Measurements from ENCODE around the gene RABL2A.
"Not testable (repeated sequence)": the region's sequence is repeated elsewhere in the genome, so short reads cannot be mapped to it uniquely, and the experiment has no call there.

RABL2A gene

GRCh38 chr2:113626616-113627330, at the start of gene RABL2A:
Gene RABL2A, plus strand, starts transcription at chr2:113627266. Its CDS starts 1,341 bp downstream, at chr2:113628607.
- DNase-seq, result peak; percentile 92

- DNase-seq, result not testable (repeated sequence)
Observed at GRCh38 chr2:113578508-113578907, 48.6 kb upstream of the RABL2A start.

GRCh38 chr2:113582473-113582872, 44.6 kb upstream of the RABL2A start:
- DNase-seq, result not testable (repeated sequence)

GRCh38 chr2:113583521-113584225, 43.4 kb upstream of the RABL2A start:
- DNase-seq, result peak; percentile 87

GRCh38 chr2:113584311-113585092, 42.6 kb upstream of the RABL2A start:
- peak; percentile 47 for DNase-seq

- DNase-seq, result peak; percentile 45
Observed at GRCh38 chr2:113587201-113587600, 39.9 kb upstream of the RABL2A start.

GRCh38 chr2:113589591-113589990, 37.5 kb upstream of the RABL2A start:
- not testable (repeated sequence) for DNase-seq

GRCh38 chr2:113591926-113592325, 35.1 kb upstream of the RABL2A start:
- not testable (repeated sequence) for DNase-seq

GRCh38 chr2:113593280-113593679, 33.8 kb upstream of the RABL2A start:
- not testable (repeated sequence) for DNase-seq

GRCh38 chr2:113595725-113596124, 31.3 kb upstream of the RABL2A start:
- not testable (repeated sequence) for DNase-seq

- not testable (repeated sequence) for DNase-seq
Observed at GRCh38 chr2:113597164-113597563, 29.9 kb upstream of the RABL2A start.

- not testable (repeated sequence) for DNase-seq
Observed at GRCh38 chr2:113597572-113597971, 29.5 kb upstream of the RABL2A start.

GRCh38 chr2:113598180-113598579, 28.9 kb upstream of the RABL2A start:
- DNase-seq, result not testable (repeated sequence)

- DNase-seq, result not testable (repeated sequence)
Observed at GRCh38 chr2:113598738-113599137, 28.3 kb upstream of the RABL2A start.

- not testable (repeated sequence) for DNase-seq
Observed at GRCh38 chr2:113599208-113599607, 27.9 kb upstream of the RABL2A start.

GRCh38 chr2:113602040-113602769, 24.9 kb upstream of the RABL2A start:
- peak; percentile 73 for DNase-seq

- DNase-seq, result no peak
Observed at GRCh38 chr2:113602869-113603466, 24.1 kb upstream of the RABL2A start.

GRCh38 chr2:113603467-113604084, 23.5 kb upstream of the RABL2A start:
- peak; percentile 85 for DNase-seq

GRCh38 chr2:113604085-113604477, 23.0 kb upstream of the RABL2A start:
- DNase-seq, result peak; percentile 92

GRCh38 chr2:113604661-113605060, 22.4 kb upstream of the RABL2A start:
- DNase-seq, result not testable (repeated sequence)

GRCh38 chr2:113606036-113606435, 21.0 kb upstream of the RABL2A start:
- DNase-seq, result not testable (repeated sequence)

GRCh38 chr2:113609822-113610221, 17.2 kb upstream of the RABL2A start:
- DNase-seq, result not testable (repeated sequence)

All from activated CD4-positive, CD25-positive, alpha-beta regulatory T cell treated with anti-CD3 and anti-CD28 coated beads, Interleukin-2, amount 50 U/mL, for 72 hours (primary cell).